Loucy (cell line): Measurements from ENCODE around the gene ADAMTS16.

Experiments used
- H2AFZ ChIP-seq: fragments of 200-600 bp; sonication (generic); 2 replicates; pipeline ENCODE4 v1.6.0; 2016; ENCODE audit warnings: antibody characterized with exemption, mild to moderate bottlenecking, low read length, moderate library complexity
- H3F3A ChIP-seq: fragments of 200-600 bp; 2 replicates; pipeline ENCODE4 v1.6.0; 2016; ENCODE audit warnings: antibody characterized with exemption, low read depth, mild to moderate bottlenecking
- H3K27me3 ChIP-seq: fragments of 200-600 bp; sonication (generic); 2 replicates; pipeline ENCODE4 v1.6.1; 2014; ENCODE audit warnings: low read length, mild to moderate bottlenecking; ENCODE audit not compliant: insufficient read depth, poor library complexity, severe bottlenecking
- H3K36me3 ChIP-seq: fragments of 200-600 bp; sonication (generic); 2 replicates; pipeline ENCODE4 v1.6.1; 2016; ENCODE audit warnings: low read length; ENCODE audit not compliant: insufficient read depth
- H3K4me1 ChIP-seq: fragments of 200-600 bp; sonication (generic); 2 replicates; pipeline ENCODE4 v1.5.1; 2014; ENCODE audit warnings: low read length, mild to moderate bottlenecking; ENCODE audit not compliant: insufficient read depth, poor library complexity, severe bottlenecking
- H3K4me2 ChIP-seq: fragments of 200-600 bp; sonication (generic); 2 replicates; pipeline ENCODE4 v1.6.0; 2014; ENCODE audit warnings: antibody characterized with exemption, low read length, low read depth, mild to moderate bottlenecking; ENCODE audit not compliant: poor library complexity, severe bottlenecking
- H3K4me3 ChIP-seq: fragments of 200-600 bp; sonication (generic); 2 replicates; pipeline ENCODE4 v1.5.1; 2014; ENCODE audit warnings: low read length, mild to moderate bottlenecking, mixed read lengths; ENCODE audit not compliant: poor library complexity, severe bottlenecking
- H3K79me2 ChIP-seq: fragments of 200-600 bp; sonication (generic); 2 replicates; pipeline ENCODE4 v1.6.1; 2014; ENCODE audit warnings: low read length; ENCODE audit not compliant: insufficient read depth
- H3K9ac ChIP-seq: fragments of 200-600 bp; sonication (generic); 2 replicates; pipeline ENCODE4 v1.6.0; 2014; ENCODE audit warnings: mild to moderate bottlenecking, low read depth, low read length, moderate library complexity; ENCODE audit not compliant: poor library complexity, severe bottlenecking
- H3K9me2 ChIP-seq: fragments of 200-600 bp; sonication (generic); replicated peaks from 2 replicates; pipeline ENCODE4 v1.6.1; 2016; ENCODE audit warnings: low read depth, low read length, mixed read lengths
- H3K9me3 ChIP-seq: fragments of 200-600 bp; sonication (generic); 2 replicates; pipeline ENCODE4 v1.6.1; 2014; ENCODE audit warnings: mild to moderate bottlenecking, antibody characterized with exemption, low read length, low read depth; ENCODE audit not compliant: insufficient read depth
- H4K20me1 ChIP-seq: fragments of 200-600 bp; sonication (generic); 2 replicates; pipeline ENCODE4 v1.6.0; 2014; ENCODE audit warnings: antibody characterized with exemption, low read length, mild to moderate bottlenecking; ENCODE audit not compliant: insufficient read depth, poor library complexity, severe bottlenecking
- EZH2phosphoT487 ChIP-seq: fragments of 200-600 bp; IDR thresholded peaks from 2 replicates; pipeline ENCODE4 v1.6.1; 2018; ENCODE audit warnings: antibody characterized with exemption, mild to moderate bottlenecking, moderate library complexity, borderline replicate concordance
- TF ChIP-seq, protein P1 (sequence below): fragments of 200-600 bp; sonication (generic); conservative IDR thresholded peaks from 2 replicates; pipeline ENCODE4 v1.5.1; 2014; ENCODE audit warnings: mild to moderate bottlenecking, antibody characterized with exemption, low read length

ADAMTS16 gene

GRCh38 chr5:5351288-5351979 is 211.3 kb downstream of the ADAMTS16 start:
- Histone ChIP-seq H3K9me2 (no peaks in the 10 kb centered on the region), H3F3A (no peaks in the 10 kb centered on the region), H3K4me1 (no peaks in the 10 kb centered on the region), H3K9ac (no peak overlapping the region), H3K9me3 (no peaks in the 10 kb centered on the region), H3K79me2 (no peaks in the 10 kb centered on the region), H3K36me3 (no peaks in the 10 kb centered on the region), H3K4me3 (no peak overlapping the region), H3K27me3 (no peaks in the 10 kb centered on the region), H3K4me2 (no peak overlapping the region), H4K20me1 (no peaks in the 10 kb centered on the region), H2AFZ (no peak overlapping the region)
- no peak for TF ChIP-seq EZH2phosphoT487

DNA sequence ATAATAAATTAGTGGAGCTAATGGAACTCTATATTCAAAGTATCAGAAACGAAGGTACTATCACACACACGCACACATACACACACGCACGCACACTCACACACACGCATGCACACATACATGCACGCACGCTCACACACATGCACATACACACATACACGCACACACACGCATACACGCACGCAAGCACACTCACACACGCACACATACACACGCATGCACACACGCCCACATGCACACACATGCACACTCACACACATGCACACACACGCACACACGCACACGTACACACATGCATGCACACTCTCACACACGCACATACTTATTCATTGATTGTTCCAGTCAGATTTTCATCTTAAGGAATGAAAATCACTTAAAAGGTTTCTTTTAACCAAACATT is 212.5 kb downstream of the ADAMTS16 start:
- no peaks in the 10 kb centered on the region; the same call in 1 of the 2 replicates for H3K9me3 ChIP-seq
- H3K9ac ChIP-seq, result no peak overlapping the region
- H3K4me1 ChIP-seq, result no peaks in the 10 kb centered on the region
- H4K20me1 ChIP-seq, result no peaks in the 10 kb centered on the region
- no peak overlapping the region for H3K4me3 ChIP-seq
- no peaks in the 10 kb centered on the region for H3K36me3 ChIP-seq
- H2AFZ ChIP-seq, result no peak overlapping the region
- H3K79me2 ChIP-seq, result no peaks in the 10 kb centered on the region
- no peaks in the 10 kb centered on the region for H3K9me2 ChIP-seq
- H3K4me2 ChIP-seq, result no peak overlapping the region
- H3F3A ChIP-seq, result no peaks in the 10 kb centered on the region
- H3K27me3 ChIP-seq, result no peaks in the 10 kb centered on the region
- TF ChIP-seq, protein P1, sequence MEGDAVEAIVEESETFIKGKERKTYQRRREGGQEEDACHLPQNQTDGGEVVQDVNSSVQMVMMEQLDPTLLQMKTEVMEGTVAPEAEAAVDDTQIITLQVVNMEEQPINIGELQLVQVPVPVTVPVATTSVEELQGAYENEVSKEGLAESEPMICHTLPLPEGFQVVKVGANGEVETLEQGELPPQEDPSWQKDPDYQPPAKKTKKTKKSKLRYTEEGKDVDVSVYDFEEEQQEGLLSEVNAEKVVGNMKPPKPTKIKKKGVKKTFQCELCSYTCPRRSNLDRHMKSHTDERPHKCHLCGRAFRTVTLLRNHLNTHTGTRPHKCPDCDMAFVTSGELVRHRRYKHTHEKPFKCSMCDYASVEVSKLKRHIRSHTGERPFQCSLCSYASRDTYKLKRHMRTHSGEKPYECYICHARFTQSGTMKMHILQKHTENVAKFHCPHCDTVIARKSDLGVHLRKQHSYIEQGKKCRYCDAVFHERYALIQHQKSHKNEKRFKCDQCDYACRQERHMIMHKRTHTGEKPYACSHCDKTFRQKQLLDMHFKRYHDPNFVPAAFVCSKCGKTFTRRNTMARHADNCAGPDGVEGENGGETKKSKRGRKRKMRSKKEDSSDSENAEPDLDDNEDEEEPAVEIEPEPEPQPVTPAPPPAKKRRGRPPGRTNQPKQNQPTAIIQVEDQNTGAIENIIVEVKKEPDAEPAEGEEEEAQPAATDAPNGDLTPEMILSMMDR, result no peak
- no peak for TF ChIP-seq EZH2phosphoT487

GRCh38 chr5:5353681-5354080 is 213.6 kb downstream of the ADAMTS16 start:
- H3K27me3 ChIP-seq, result no peaks in the 10 kb centered on the region
- H3K4me2 ChIP-seq, result no peak overlapping the region
- no peaks in the 10 kb centered on the region for H3K36me3 ChIP-seq
- no peaks in the 10 kb centered on the region for H3K79me2 ChIP-seq
- no peaks in the 10 kb centered on the region for H4K20me1 ChIP-seq
- no peaks in the 10 kb centered on the region for H3F3A ChIP-seq
- H3K9me3 ChIP-seq, result no peaks in the 10 kb centered on the region; the same call in 1 of the 2 replicates
- H3K4me3 ChIP-seq, result no peak overlapping the region
- H2AFZ ChIP-seq, result no peak overlapping the region
- H3K4me1 ChIP-seq, result no peaks in the 10 kb centered on the region
- TF ChIP-seq, protein P1, result no peak
- TF ChIP-seq EZH2phosphoT487, result no peak
- no peaks in the 10 kb centered on the region for H3K9me2 ChIP-seq
- H3K9ac ChIP-seq, result no peak overlapping the region

GRCh38 chr5:5356765-5357164 is 216.6 kb downstream of the ADAMTS16 start:
- no peaks in the 10 kb centered on the region for H3K79me2 ChIP-seq
- TF ChIP-seq, protein P1, result no peak
- no peak for TF ChIP-seq EZH2phosphoT487
- H2AFZ ChIP-seq, result no peak overlapping the region
- H3K9ac ChIP-seq, result no peak overlapping the region
- H3K4me1 ChIP-seq, result no peaks in the 10 kb centered on the region
- no peaks in the 10 kb centered on the region; the same call in 1 of the 2 replicates for H3K9me3 ChIP-seq
- no peaks in the 10 kb centered on the region for H3K36me3 ChIP-seq
- no peaks in the 10 kb centered on the region for H3K27me3 ChIP-seq
- H3F3A ChIP-seq, result no peaks in the 10 kb centered on the region
- no peak overlapping the region for H3K4me2 ChIP-seq
- no peaks in the 10 kb centered on the region for H4K20me1 ChIP-seq
- no peaks in the 10 kb centered on the region for H3K9me2 ChIP-seq
- H3K4me3 ChIP-seq, result no peak overlapping the region
